ENCODE data around the gene RNPEPL1.

DNA sequence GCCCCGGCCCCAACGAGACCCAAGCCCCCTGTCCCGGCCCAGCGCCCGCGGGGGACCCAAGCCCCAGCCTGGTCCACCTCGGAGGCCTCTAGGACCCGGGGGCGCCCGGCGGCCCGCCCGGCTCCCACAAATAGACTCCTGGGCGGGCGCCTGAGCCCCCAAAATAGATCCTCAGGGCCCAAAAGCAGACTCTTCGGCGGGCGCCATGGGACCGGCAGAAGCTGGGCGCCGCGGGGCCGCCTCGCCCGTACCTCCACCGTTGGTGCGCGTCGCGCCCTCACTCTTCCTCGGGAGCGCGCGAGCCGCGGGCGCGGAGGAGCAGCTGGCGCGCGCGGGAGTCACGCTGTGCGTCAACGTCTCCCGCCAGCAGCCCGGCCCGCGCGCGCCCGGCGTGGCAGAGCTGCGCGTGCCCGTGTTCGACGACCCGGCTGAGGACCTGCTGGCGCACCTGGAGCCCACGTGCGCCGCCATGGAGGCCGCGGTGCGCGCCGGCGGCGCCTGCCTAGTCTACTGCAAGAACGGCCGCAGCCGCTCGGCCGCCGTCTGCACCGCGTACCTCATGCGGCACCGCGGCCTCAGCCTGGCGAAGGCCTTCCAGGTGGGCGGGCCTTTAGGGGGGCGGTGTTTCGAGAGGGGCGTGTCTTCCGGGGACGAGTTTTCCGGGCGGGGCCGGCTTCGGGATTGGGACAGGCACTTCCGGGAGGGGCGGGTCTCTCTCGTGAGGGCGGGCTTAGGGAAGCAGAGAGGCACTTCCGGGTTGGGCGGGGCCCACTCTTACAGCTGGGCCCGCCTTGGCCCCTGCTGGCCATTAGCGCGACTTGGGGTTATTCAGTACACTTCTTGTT, 7.6 kb upstream of the RNPEPL1 start:
- TF ChIP-seq POLR2A (IDR thresholded peaks at IDR 0.05) (peak; percentile 86 to 91), CTCF (IDR thresholded peaks at IDR 0.05 in 4 of 5, conservative IDR thresholded peaks at IDR 0.05 in 1 of 5) (peak in 2 of 5 experiments; percentile 49 to 60)

Measured in gastrocnemius medialis (tissue), 4 donors.